Naive thymus-derived CD4-positive, alpha-beta T cell (primary cell): ENCODE measurements around the gene ZBTB20. TPM values are rescaled to one million over a fixed set of nuclear protein-coding genes. Genes with fewer than 3 reads are reported as not detected.

Experiments
- ATAC-seq: fragments of 150-1000 bp; cut with Tn5 transposase; 2 replicates; pipeline ENCODE4 v1.10.0; 2021; ENCODE audit warnings: mild to moderate bottlenecking, moderate library complexity
- CTCF ChIA-PET: fragments of 350-600 bp; sonication (Branson Sonifier 250); formaldehyde crosslinking; loops from one replicate; lab custom pipeline; 2021; ENCODE audit warnings: antibody characterized with exemption; lab: Charles Lee
- POLR2A ChIA-PET: fragments of 350-600 bp; sonication (Branson Sonifier 250); formaldehyde crosslinking; loops from one replicate; lab custom pipeline; 2021; ENCODE audit warnings: antibody characterized with exemption, inconsistent platforms; lab: Charles Lee
- DNase-seq, 9 donors: peaks; one replicate each; pipeline versions ENCODE4 v3.0.0 to v3.0.0-alpha.2; 2020 to 2022; ENCODE audit warnings: mixed read lengths in 1 of 9
- H3K27ac ChIP-seq: one replicate; pipeline ENCODE4 v1.7.0; 2013; ENCODE audit warnings: mild to moderate bottlenecking, low read depth, low read length, moderate library complexity
- H3K27me3 ChIP-seq, 2 donors: one replicate each; pipeline ENCODE4 v1.7.0; 2013; ENCODE audit warnings: low read length in 2 of 2, mild to moderate bottlenecking in 2 of 2, moderate library complexity in 2 of 2; ENCODE audit not compliant: control insufficient read depth in 2 of 2, insufficient read depth in 2 of 2
- H3K36me3 ChIP-seq, 3 experiments: 1 replicate in 2 of 3; 2 replicates in 1 of 3; pipeline ENCODE4 v1.7.0; 2013; ENCODE audit warnings: low read length in 3 of 3, mild to moderate bottlenecking in 3 of 3, moderate library complexity in 1 of 3; ENCODE audit not compliant: insufficient read depth in 3 of 3, control insufficient read depth in 2 of 3
- H3K4me1 ChIP-seq, 2 donors: one replicate each; pipeline ENCODE4 v1.7.0; 2013; ENCODE audit warnings: low read length in 2 of 2, mild to moderate bottlenecking in 2 of 2, moderate library complexity in 1 of 2; ENCODE audit not compliant: control insufficient read depth in 2 of 2, insufficient read depth in 2 of 2
- H3K4me3 ChIP-seq: 2 replicates; pipeline ENCODE4 v1.7.0; 2013; ENCODE audit warnings: mild to moderate bottlenecking, low read length
- H3K9me3 ChIP-seq, 3 experiments: 1 replicate in 2 of 3; 2 replicates in 1 of 3; pipeline ENCODE4 v1.7.0; 2013; ENCODE audit warnings: low read length in 3 of 3; ENCODE audit not compliant: control insufficient read depth in 2 of 3
- H3K27ac Mint-ChIP-seq, 9 donors: one replicate each; pipeline ENCODE4 v1.8.0; 2020 to 2022; ENCODE audit warnings: mixed read lengths in 9 of 9, mild to moderate bottlenecking in 8 of 9, moderate library complexity in 5 of 9, inconsistent platforms in 2 of 9
- H3K27me3 Mint-ChIP-seq, 5 donors: one replicate each; pipeline ENCODE4 v1.8.0; 2021 to 2022; ENCODE audit warnings: mixed read lengths in 5 of 5, mild to moderate bottlenecking in 1 of 5
- H3K36me3 Mint-ChIP-seq, 5 donors: one replicate each; pipeline ENCODE4 v1.8.0; 2020 to 2022; ENCODE audit warnings: mixed read lengths in 5 of 5, mild to moderate bottlenecking in 3 of 5, inconsistent platforms in 1 of 5
- H3K4me1 Mint-ChIP-seq, 7 donors: one replicate each; pipeline ENCODE4 v1.8.0; 2020 to 2022; ENCODE audit warnings: mixed read lengths in 7 of 7, mild to moderate bottlenecking in 3 of 7, inconsistent platforms in 1 of 7
- H3K4me3 Mint-ChIP-seq, 10 donors: one replicate each; pipeline ENCODE4 v1.8.0; 2020 to 2022; ENCODE audit warnings: mild to moderate bottlenecking in 10 of 10, mixed read lengths in 10 of 10, moderate library complexity in 6 of 10, inconsistent platforms in 2 of 10
- H3K9me3 Mint-ChIP-seq, 11 donors: one replicate each; pipeline ENCODE4 v1.8.0; 2020 to 2022; ENCODE audit warnings: mixed read lengths in 11 of 11, mild to moderate bottlenecking in 4 of 11, inconsistent platforms in 1 of 11, moderate library complexity in 1 of 11
- intact Hi-C, 2 donors: fragments of 100-400 bp; cut with micrococcal nuclease; formaldehyde crosslinking; loops; one replicate each; pipeline ENCODE4 v1.15.1; 2023
- polyA plus RNA-seq, 2 donors: library from polyadenylated mRNA; unstranded; fragments of 300-500 nt; fragmentation: Illumina TruSeq; gene quantifications; one replicate each; pipeline ENCODE4 v1.2.3, GENCODE V29; 2021
- total RNA-seq, 6 experiments: library from RNA in 5 of 6; stranded (reverse) in 5 of 6; gene quantifications; 1 replicate in 5 of 6; 2 replicates in 1 of 6; pipeline ENCODE4 v1.2.3 and lab custom pipeline; 2021 to 2026

Gene ZBTB20
- total and polyA plus RNA-seq, 7 experiments from 2014 or later = 14.9 to 69.5 (median 59.2) TPM

GRCh38 chr3:114892131-114892879 lies 254.8 kb downstream of the ZBTB20 start:
- CTCF ChIA-PET = interaction anchor here (0.7 kb wide), 1 partner anchor 805 kb away, joined by 3 read pairs; no protein-coding TSS in a partner anchor
- intact Hi-C loops = no loop called here
- H3K27me3 ChIP-seq = no peaks in the 10 kb centered on the region
- Mint-ChIP-seq H3K9me3 (peaks cover 0 to 3% (median 0%) of the 10 kb centered on the region in 11 donors), H3K27me3 (no peaks in the 10 kb centered on the region), H3K4me1 (peaks cover 0 to 24% (median 9%) of the 10 kb centered on the region in 7 donors), H3K27ac (no peak overlapping the region), H3K36me3 (peaks cover 0 to 41% (median 27%) of the 10 kb centered on the region in 5 donors), H3K4me3 (no peak overlapping the region)
- H3K9me3 ChIP-seq = no peaks in the 10 kb centered on the region
- DNase-seq (no peak), ATAC-seq (no peak)
- peaks cover 0 to 4% (median 0%) of the 10 kb centered on the region in 3 experiments for H3K36me3 ChIP-seq
- POLR2A ChIA-PET = no interaction called here
- no peak overlapping the region for H3K27ac ChIP-seq
- H3K4me1 ChIP-seq = no peaks in the 10 kb centered on the region
- H3K4me3 ChIP-seq = no peak overlapping the region

GRCh38 chr3:114887806-114888205 lies 259.3 kb downstream of the ZBTB20 start:
- intact Hi-C loops = no loop called here
- Mint-ChIP-seq H3K36me3 (peaks cover 0 to 38% (median 28%) of the 10 kb centered on the region in 5 donors), H3K4me1 (peaks cover 0 to 32% (median 10%) of the 10 kb centered on the region in 7 donors), H3K27me3 (no peaks in the 10 kb centered on the region), H3K4me3 (no peak overlapping the region), H3K9me3 (peaks cover 0 to 4% (median 0%) of the 10 kb centered on the region in 11 donors), H3K27ac (no peak overlapping the region)
- CTCF ChIA-PET = no interaction called here
- DNase-seq = no peak
- POLR2A ChIA-PET = no interaction called here
- Histone ChIP-seq H3K36me3 (no peaks in the 10 kb centered on the region), H3K4me3 (no peak overlapping the region), H3K27ac (no peak overlapping the region), H3K27me3 (no peaks in the 10 kb centered on the region), H3K9me3 (no peaks in the 10 kb centered on the region), H3K4me1 (no peaks in the 10 kb centered on the region)
- no peak for ATAC-seq

GRCh38 chr3:114886905-114887304 lies 260.2 kb downstream of the ZBTB20 start:
- DNase-seq = no peak
- ChIA-PET POLR2A (no interaction called here), CTCF (no interaction called here)

GRCh38 chr3:114884213-114884923 lies 262.7 kb downstream of the ZBTB20 start:
- no peak for ATAC-seq
- Mint-ChIP-seq H3K27me3 (no peaks in the 10 kb centered on the region), H3K4me3 (no peak overlapping the region), H3K4me1 (peaks cover 3 to 17% (median 11%) of the 10 kb centered on the region in 7 donors), H3K36me3 (peaks cover 0 to 46% (median 25%) of the 10 kb centered on the region in 5 donors), H3K27ac (no peak overlapping the region), H3K9me3 (peaks cover 0 to 4% (median 0%) of the 10 kb centered on the region in 11 donors)
- Histone ChIP-seq H3K4me1 (no peaks in the 10 kb centered on the region), H3K27me3 (no peaks in the 10 kb centered on the region), H3K36me3 (no peaks in the 10 kb centered on the region), H3K4me3 (no peak overlapping the region), H3K9me3 (no peaks in the 10 kb centered on the region), H3K27ac (no peak overlapping the region)
- no peak for DNase-seq
- CTCF ChIA-PET = interaction anchor here (1.5 kb wide), 1 partner anchor 19 kb away, joined by 3 read pairs; no protein-coding TSS in a partner anchor
- intact Hi-C loops = no loop called here
- POLR2A ChIA-PET = interaction anchor here (0.6 to 0.7 kb wide), 2 partner anchors 20 to 25 kb away, joined by 3 read pairs; no protein-coding TSS in a partner anchor

More at GRCh38 chr3:114886905-114887304, 260.2 kb downstream of the ZBTB20 start:
- intact Hi-C loops = no loop called here
- Mint-ChIP-seq H3K9me3 (peaks cover 0 to 4% (median 0%) of the 10 kb centered on the region in 11 donors), H3K4me1 (peaks cover 0 to 25% (median 6%) of the 10 kb centered on the region in 7 donors), H3K36me3 (peaks cover 0 to 32% (median 21%) of the 10 kb centered on the region in 5 donors), H3K4me3 (no peak overlapping the region), H3K27ac (no peak overlapping the region), H3K27me3 (no peaks in the 10 kb centered on the region)
- H3K4me3 ChIP-seq = no peak overlapping the region
- no peak for ATAC-seq
- no peaks in the 10 kb centered on the region for H3K27me3 ChIP-seq
- no peak overlapping the region for H3K27ac ChIP-seq
- no peaks in the 10 kb centered on the region for H3K9me3 ChIP-seq
- no peaks in the 10 kb centered on the region for H3K4me1 ChIP-seq
- no peaks in the 10 kb centered on the region for H3K36me3 ChIP-seq

- Mint-ChIP-seq H3K27ac (peak overlapping the region in 1 of 9 donors; percentile 23), H3K27me3 (no peaks in the 10 kb centered on the region), H3K36me3 (peaks cover 0 to 41% (median 17%) of the 10 kb centered on the region in 5 donors), H3K4me3 (no peak overlapping the region), H3K4me1 (peaks cover 0 to 19% (median 6%) of the 10 kb centered on the region in 7 donors), H3K9me3 (peaks cover 0 to under 1% (median 0%) of the 10 kb centered on the region in 11 donors)
- H3K27me3 ChIP-seq = no peaks in the 10 kb centered on the region
- ChIA-PET POLR2A (interaction anchor here (0.6 kb wide), 1 partner anchor 54 kb away, joined by 3 read pairs; no protein-coding TSS in a partner anchor), CTCF (no interaction called here)
- no peaks in the 10 kb centered on the region for H3K9me3 ChIP-seq
- H3K36me3 ChIP-seq = no peaks in the 10 kb centered on the region
- ATAC-seq (no peak), DNase-seq (no peak)
- H3K4me1 ChIP-seq = no peaks in the 10 kb centered on the region
- intact Hi-C loops = no loop called here
- H3K27ac ChIP-seq = no peak overlapping the region
- no peak overlapping the region for H3K4me3 ChIP-seq
Observed at GRCh38 chr3:114880078-114880477, 267.0 kb downstream of the ZBTB20 start.

- Mint-ChIP-seq H3K36me3 (peaks cover 0 to 39% (median 12%) of the 10 kb centered on the region in 5 donors), H3K27me3 (no peaks in the 10 kb centered on the region), H3K9me3 (no peaks in the 10 kb centered on the region), H3K4me1 (peaks cover 0 to 14% (median 7%) of the 10 kb centered on the region in 7 donors), H3K4me3 (no peak overlapping the region), H3K27ac (no peak overlapping the region)
- Histone ChIP-seq H3K9me3 (no peaks in the 10 kb centered on the region), H3K4me3 (no peak overlapping the region), H3K4me1 (no peaks in the 10 kb centered on the region), H3K36me3 (no peaks in the 10 kb centered on the region), H3K27ac (no peak overlapping the region), H3K27me3 (no peaks in the 10 kb centered on the region)
- intact Hi-C loops = no loop called here
- DNase-seq = no peak
- POLR2A ChIA-PET = no interaction called here
- CTCF ChIA-PET = no interaction called here
- ATAC-seq = no peak
Observed at GRCh38 chr3:114879059-114880031, 267.7 kb downstream of the ZBTB20 start.
